Measurements from ENCODE around the gene CDCA7.

- TF ChIP-seq, protein P1, sequence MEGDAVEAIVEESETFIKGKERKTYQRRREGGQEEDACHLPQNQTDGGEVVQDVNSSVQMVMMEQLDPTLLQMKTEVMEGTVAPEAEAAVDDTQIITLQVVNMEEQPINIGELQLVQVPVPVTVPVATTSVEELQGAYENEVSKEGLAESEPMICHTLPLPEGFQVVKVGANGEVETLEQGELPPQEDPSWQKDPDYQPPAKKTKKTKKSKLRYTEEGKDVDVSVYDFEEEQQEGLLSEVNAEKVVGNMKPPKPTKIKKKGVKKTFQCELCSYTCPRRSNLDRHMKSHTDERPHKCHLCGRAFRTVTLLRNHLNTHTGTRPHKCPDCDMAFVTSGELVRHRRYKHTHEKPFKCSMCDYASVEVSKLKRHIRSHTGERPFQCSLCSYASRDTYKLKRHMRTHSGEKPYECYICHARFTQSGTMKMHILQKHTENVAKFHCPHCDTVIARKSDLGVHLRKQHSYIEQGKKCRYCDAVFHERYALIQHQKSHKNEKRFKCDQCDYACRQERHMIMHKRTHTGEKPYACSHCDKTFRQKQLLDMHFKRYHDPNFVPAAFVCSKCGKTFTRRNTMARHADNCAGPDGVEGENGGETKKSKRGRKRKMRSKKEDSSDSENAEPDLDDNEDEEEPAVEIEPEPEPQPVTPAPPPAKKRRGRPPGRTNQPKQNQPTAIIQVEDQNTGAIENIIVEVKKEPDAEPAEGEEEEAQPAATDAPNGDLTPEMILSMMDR (IDR thresholded peaks at IDR 0.05), result no peak
- no peak for TF ChIP-seq POLR2A (IDR thresholded peaks at IDR 0.05)
Measured at GRCh38 chr2:173414823-173415322, 60.2 kb downstream of the CDCA7 start.
